ENCODE measurements around the gene CAMKMT. TPM values are rescaled to one million over a fixed set of nuclear protein-coding genes. Genes with fewer than 3 reads are reported as not detected.

The CAMKMT gene
- total RNA-seq, 1 experiment from 2014 or later = 17.4 TPM

- no peak overlapping the region for H3K27ac Mint-ChIP-seq
Measured at GRCh38 chr2:44564752-44565151, 203.0 kb downstream of the CAMKMT start.

More at GRCh38 chr2:44564752-44565151, 203.0 kb downstream of the CAMKMT start:
- Histone ChIP-seq H3K27me3 (ENCODE audit: insufficient read depth, low read length) (no peaks in the 10 kb centered on the region), H3K4me1 (ENCODE audit: insufficient read depth, low read length) (no peaks in the 10 kb centered on the region), H4K20me1 (ENCODE audit: control insufficient read depth, insufficient read depth, insufficient read length) (no peaks in the 10 kb centered on the region), H3K9ac (ENCODE audit: extremely low read depth, insufficient read length, low read length) (no peak overlapping the region), H2BK5ac (ENCODE audit: insufficient read length, low read length) (no peak overlapping the region), H2BK120ac (ENCODE audit: low read depth, low read length, poor library complexity, severe bottlenecking) (no peak overlapping the region), H2BK12ac (ENCODE audit: insufficient read length, low read depth, low read length) (no peak overlapping the region), H3K27ac (ENCODE audit: insufficient read length, low read depth, low read length) (no peak overlapping the region), H2BK15ac (ENCODE audit: low read depth, low read length) (no peak overlapping the region), H3K23me2 (ENCODE audit: insufficient read length, low read depth, low read length, poor library complexity, severe bottlenecking) (no peaks in the 10 kb centered on the region), H3T11ph (ENCODE audit: low read length) (no peak overlapping the region), H2AK5ac (ENCODE audit: insufficient read length, low read length) (no peak overlapping the region), H3K18ac (ENCODE audit: insufficient read length, low read depth, low read length) (no peak overlapping the region), H4K8ac (replicated peaks; ENCODE audit: insufficient read length, low read depth, low read length) (no peak overlapping the region), H3K4ac (ENCODE audit: low read depth, low read length) (no peak overlapping the region), H3K9me3 (ENCODE audit: control insufficient read depth, low read depth, low read length) (no peaks in the 10 kb centered on the region), H3K56ac (ENCODE audit: insufficient read length, low read depth, low read length) (no peak overlapping the region), H2AFZ (ENCODE audit: low read length) (no peak overlapping the region), H4K91ac (ENCODE audit: insufficient read length, low read depth, low read length) (no peak overlapping the region), H3K79me2 (ENCODE audit: insufficient read depth, low read length) (no peaks in the 10 kb centered on the region), H3K79me1 (ENCODE audit: insufficient read depth, low read depth, low read length, poor library complexity, severe bottlenecking) (no peaks in the 10 kb centered on the region), H4K5ac (ENCODE audit: insufficient read length, low read depth, low read length) (no peak overlapping the region), H2BK20ac (ENCODE audit: low read depth, low read length, poor library complexity, severe bottlenecking) (no peak overlapping the region), H3K14ac (ENCODE audit: insufficient read depth, low read length) (no peak overlapping the region), H3K4me2 (ENCODE audit: insufficient read depth, insufficient read length, low read length) (no peak overlapping the region), H3K23ac (ENCODE audit: insufficient read length, low read depth, low read length) (no peak overlapping the region)
- H3K36me3 Mint-ChIP-seq (ENCODE audit: insufficient read depth in 1 of 3, low read depth in 3 of 3) = no peaks in the 10 kb centered on the region
- H3K4me3 Mint-ChIP-seq = no peak overlapping the region
- TF ChIP-seq CTCF (conservative IDR thresholded peaks at IDR 0.05) = no peak
- no peaks in the 10 kb centered on the region for H3K27me3 Mint-ChIP-seq (ENCODE audit: low read depth)
- no peak for DNase-seq
- no CpG with 5 or more reads among the region's 5 CpGs for WGBS (ENCODE audit: extremely low coverage, insufficient read length, low lambda C conversion rate)
- peaks cover 3 to 15% of the 10 kb centered on the region in 2 experiments for H3K4me1 Mint-ChIP-seq
- no peaks in the 10 kb centered on the region for H3K9me3 Mint-ChIP-seq

Data from H9 (cell line).